Measurements from ENCODE around the gene IGSF11.

Gene IGSF11

DNA sequence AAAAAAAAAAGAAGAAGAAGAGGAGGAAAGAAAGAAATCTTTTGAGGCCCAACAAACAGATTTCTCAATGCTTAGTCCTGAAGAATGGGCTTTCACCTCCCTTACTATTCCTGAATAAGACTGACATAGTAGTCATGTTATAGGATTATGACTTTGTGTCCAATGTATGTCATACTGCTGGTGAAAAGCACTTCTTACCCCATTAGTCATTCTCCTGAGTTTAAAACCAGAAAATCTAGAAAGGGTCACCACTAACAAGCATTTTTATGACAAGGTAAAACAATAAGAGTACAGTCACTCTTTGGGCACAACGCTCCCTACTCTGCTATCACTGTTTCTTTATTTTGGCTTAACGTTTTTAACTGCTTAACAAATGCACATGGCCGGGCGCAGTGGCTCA, 88.2 kb downstream of the IGSF11 start:
- DNase-seq, result no peak

- no peak for DNase-seq
Observed at GRCh38 chr3:118945834-118946233, 88.8 kb downstream of the IGSF11 start.

- DNase-seq, result peak; percentile 0
Observed at GRCh38 chr3:118943597-118943996, 91.0 kb downstream of the IGSF11 start.

GRCh38 chr3:118942671-118943070, 92.0 kb downstream of the IGSF11 start:
- no peak for DNase-seq

DNA sequence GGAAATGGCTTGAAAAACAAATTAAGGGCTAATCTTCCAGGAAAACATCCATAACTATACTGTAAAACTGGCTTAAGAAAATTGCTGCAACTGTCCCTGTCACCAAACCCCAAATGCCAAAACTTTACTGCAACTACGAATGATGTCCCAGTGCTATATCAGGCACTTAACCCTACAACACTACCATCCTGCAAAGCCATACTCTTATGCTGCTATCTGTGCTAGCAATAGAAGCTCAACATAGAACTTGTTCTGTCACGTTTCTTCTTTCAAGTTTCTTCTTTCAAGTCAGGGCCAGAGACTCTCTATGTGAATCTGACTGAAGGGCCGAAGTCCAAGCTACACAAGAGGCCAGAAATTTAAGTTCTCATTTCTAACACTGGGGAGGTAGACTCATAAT, 92.5 kb downstream of the IGSF11 start:
- no peak for DNase-seq

GRCh38 chr3:118941236-118941635, 93.4 kb downstream of the IGSF11 start:
- DNase-seq, result no peak

DNA sequence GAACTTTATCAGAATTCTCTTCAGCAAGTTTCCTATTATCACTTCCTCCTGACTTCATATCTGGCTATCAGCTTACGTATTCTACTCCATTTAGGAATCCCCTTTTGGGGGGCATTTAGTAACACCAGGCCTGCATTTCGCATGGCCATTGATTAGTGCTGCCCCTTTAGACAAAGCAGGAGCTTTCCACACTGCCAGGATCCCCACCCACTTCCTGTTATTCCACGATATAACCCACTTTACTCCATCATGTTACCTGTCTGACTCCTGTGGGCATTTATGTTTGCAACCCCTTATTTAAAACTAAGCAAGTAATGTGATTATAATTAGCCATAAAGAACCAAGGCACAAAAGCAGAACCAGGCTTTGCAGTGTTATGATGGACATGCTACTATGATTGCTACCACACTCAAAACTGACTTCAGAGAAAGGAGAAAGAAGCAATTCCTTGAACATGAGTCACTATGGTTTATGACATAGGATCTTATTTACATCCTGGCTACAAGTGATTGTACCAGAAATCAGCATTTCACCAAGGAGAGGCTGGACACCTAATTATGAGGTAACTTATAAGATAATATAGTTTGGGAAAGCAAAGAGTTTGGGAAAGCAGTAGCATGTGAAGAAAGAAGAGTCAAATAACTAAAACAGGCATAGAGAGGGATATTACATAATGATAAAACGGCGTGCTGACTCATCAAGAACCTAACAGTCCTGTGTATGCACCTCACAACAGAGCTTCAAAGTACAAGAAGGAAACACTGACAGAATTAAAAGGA, 96.3 kb downstream of the IGSF11 start:
- DNase-seq, result no peak

GRCh38 chr3:118936811-118937210, 97.8 kb downstream of the IGSF11 start:
- no peak for DNase-seq

DNA sequence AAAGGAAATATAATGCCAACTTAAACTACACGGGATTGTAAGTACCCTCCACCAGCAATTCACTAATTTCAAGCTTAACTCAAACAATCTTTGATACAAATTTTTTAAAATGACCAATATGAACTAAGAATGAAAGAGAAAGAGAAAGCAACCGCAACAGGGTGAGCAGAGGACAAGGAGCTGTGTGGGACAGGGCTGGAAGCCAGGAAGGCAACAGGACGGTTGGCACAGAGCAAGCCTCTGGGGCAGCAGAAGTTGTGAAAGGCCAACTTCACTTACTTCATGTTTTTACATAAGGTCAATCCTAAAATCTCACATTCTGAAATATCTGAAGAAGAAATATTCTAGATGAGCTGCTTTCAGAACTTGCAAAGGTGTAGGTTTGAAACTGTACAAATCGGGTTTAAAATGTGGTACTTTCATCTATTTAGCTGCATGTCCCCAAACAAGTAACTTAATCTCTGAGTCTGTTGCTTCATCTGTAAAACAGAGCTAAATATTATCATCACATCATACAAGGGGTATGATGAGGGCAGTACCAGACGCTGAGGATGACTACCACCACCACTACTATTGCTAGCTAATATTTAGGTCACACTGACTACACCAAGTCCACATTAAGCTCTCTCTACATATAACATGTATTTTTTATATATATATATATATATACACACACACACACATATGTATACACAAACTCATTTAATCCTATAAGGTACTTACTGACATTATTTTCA, 101.7 kb downstream of the IGSF11 start:
- DNase-seq, result no peak

- DNase-seq, result no peak
Observed at GRCh38 chr3:118931996-118932395, 102.7 kb downstream of the IGSF11 start.

GRCh38 chr3:118927449-118927848, 107.2 kb downstream of the IGSF11 start:
- no peak for DNase-seq

DNA sequence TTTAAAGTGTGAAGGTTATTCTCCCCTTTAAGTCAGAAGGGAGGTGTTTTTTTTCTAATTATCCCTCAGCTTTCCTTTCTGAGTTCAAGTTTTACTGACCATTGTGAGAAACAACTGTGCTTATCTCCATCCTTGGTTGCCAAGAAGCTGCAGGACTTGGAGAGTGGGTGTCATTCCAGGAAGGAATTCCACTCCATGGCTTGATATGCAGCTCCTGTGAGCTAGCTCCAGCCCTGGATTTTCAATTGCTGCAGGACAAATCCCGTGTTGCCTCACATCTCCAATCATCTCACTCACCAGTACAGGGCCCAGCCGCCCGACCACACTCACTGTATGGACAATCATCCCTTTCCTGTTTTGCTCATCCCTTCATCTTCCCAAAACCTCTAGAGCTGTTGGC, 122.5 kb downstream of the IGSF11 start:
- DNase-seq, result no peak

- DNase-seq, result no peak
Observed at GRCh38 chr3:118910332-118910731, 124.3 kb downstream of the IGSF11 start.

GRCh38 chr3:118909763-118910162, 124.9 kb downstream of the IGSF11 start:
- no peak for DNase-seq

GRCh38 chr3:118907909-118908308, 126.7 kb downstream of the IGSF11 start:
- no peak for DNase-seq

DNA sequence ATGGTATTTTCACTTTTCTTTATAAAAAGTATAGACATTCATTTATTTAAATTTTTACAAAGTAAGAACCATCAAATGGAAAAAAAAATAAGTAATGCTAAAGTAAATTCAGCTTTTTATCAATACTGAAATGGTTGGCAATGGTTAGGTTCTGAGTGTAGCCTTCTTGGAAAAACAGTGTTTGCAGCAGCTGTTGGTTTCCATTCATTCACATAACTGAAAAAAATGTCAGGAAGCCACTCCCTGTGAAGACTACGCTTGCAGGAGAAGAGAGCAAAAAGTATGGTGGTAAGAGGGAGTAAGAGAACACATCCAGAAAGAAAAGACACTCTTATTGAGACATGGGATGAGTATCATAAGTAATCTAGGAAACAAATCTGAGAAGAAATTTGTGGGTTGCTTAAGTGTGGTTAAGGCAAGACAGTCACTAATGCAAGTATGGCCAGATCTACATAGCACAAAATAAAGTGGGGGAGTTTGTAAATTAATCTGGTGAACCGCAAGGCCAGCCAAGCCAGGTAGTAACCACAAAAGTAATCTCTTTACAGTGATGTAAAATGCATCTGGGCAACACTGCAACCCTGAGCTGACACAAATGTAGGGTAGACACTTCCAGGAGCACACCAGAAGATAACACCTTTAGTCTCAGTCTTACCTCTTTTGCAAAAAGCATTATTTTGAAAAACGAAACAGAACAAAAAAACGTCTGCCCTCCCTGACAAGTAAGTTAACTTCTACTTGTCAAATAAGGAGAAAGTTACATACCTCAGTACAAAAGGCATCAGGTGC, 133.7 kb downstream of the IGSF11 start:
- DNase-seq, result no peak

GRCh38 chr3:118890206-118890605, 144.4 kb downstream of the IGSF11 start:
- DNase-seq, result no peak

GRCh38 chr3:118889691-118890090, 145.0 kb downstream of the IGSF11 start:
- no peak for DNase-seq

DNA sequence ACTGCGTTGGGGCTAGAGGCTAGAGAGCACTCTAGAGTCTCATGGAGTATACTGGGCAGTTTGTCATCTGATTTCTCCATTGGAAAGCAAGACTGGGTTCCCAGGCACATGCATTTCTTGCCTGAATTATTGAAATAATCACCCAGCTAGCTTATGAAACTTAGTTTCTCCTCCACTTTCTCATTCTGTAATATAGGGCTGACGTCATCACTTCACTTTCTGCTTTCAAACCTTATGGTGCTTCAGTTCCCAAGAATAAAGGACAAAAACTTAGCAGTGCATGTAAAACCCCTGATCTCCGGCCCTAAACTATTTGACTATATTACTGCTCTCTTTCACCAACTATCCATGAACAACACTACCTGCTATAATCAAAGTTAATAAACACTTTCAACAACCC, 147.9 kb downstream of the IGSF11 start:
- no peak for DNase-seq

DNA sequence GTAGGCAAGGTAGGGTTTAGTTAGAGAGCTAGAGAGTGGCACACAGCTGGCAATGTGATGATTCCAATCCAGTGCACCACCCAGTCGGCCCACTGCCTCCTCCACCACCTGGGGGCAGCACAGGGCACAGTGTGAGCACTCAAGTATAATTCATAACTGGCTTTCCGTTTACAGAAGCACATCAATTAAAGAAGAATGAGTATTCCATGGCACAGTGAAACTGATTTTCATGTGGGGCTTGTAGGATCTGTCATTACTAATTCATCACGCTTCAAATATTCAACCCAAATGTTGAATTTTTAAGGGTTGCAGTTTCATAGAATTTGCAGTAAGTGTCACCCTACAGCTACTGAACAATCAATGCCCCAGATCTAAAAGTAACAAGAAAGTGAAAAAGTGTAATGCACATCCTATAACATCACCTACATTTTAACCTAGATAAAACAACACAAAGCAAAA, 149.9 kb downstream of the IGSF11 start:
- DNase-seq, result peak; percentile 32

GRCh38 chr3:118882353-118882947, 152.2 kb downstream of the IGSF11 start:
- peak; percentile 42 for DNase-seq

DNA sequence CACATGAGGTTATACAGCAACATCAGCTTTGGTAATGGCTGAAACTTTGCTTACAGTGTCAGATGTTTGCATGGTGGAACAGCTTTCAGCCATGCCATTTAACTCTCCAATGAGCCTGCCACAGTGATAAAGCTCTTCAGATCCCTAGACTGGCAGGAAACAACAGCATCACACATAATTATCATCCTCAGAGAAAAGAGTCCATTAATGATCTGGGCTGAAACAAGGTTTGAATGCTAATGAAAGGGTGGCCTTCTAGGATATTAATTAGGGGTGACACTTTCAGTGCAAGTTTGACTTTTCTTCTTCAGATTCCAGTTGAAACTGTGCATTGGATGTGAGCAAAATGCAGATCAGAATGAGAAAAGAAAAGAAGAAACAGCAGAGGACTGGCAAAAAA, 166.6 kb downstream of the IGSF11 start:
- no peak for DNase-seq

- DNase-seq, result no peak
Observed at GRCh38 chr3:118863731-118864322, 170.8 kb downstream of the IGSF11 start.

All from NCI-H69 (cell line).